A673 (cell line): ENCODE measurements around the gene NOA1. TPM values are rescaled to one million over a fixed set of nuclear protein-coding genes. Genes with fewer than 3 reads are reported as not detected.

Experiments
- BruUV-seq: library from RNA; stranded (reverse); fragments of 400-500 nt; replicated peaks from 2 replicates; lab custom pipeline; 2021; lab: Mats Ljungman, UMichigan
- CTCF ChIA-PET: fragments of 300-600 bp; sonication (Branson Sonifier 250); formaldehyde crosslinking; loops from one replicate; lab custom pipeline; 2022; ENCODE audit warnings: antibody characterized with exemption; lab: Charles Lee
- POLR2A ChIA-PET: fragments of 300-600 bp; sonication (Branson Sonifier 250); formaldehyde crosslinking; loops from one replicate; lab custom pipeline; 2022; ENCODE audit warnings: antibody characterized with exemption; ENCODE audit not compliant: low non-redundant PET; lab: Charles Lee
- DNase-seq: peaks from one replicate; pipeline ENCODE4 v3.0.0-alpha.2; 2015; ENCODE audit warnings: low spot score
- H3K27ac ChIP-seq: fragments of 200-600 bp; sonication (generic); 2 replicates; pipeline ENCODE4 v1.5.1; 2016; ENCODE audit warnings: mixed run types, low read depth, mild to moderate bottlenecking, mixed read lengths, antibody characterized with exemption, low read length; ENCODE audit not compliant: poor library complexity, severe bottlenecking
- H3K27me3 ChIP-seq: fragments of 200-600 bp; sonication (generic); replicated peaks from 2 replicates; pipeline ENCODE4 v1.6.1; 2017; ENCODE audit warnings: mixed run types, low read depth, mild to moderate bottlenecking, mixed read lengths, antibody characterized with exemption, low read length; ENCODE audit not compliant: insufficient read depth, poor library complexity
- H3K36me3 ChIP-seq: fragments of 200-600 bp; sonication (generic); 2 replicates; pipeline ENCODE4 v1.6.1; 2016; ENCODE audit warnings: mixed run types, mild to moderate bottlenecking, mixed read lengths, antibody characterized with exemption, low read length; ENCODE audit not compliant: insufficient read depth, poor library complexity, severe bottlenecking
- H3K4me1 ChIP-seq: fragments of 200-600 bp; sonication (generic); 2 replicates; pipeline ENCODE4 v1.6.1; 2017; ENCODE audit warnings: mixed run types, mild to moderate bottlenecking, mixed read lengths, antibody characterized with exemption, low read length; ENCODE audit not compliant: insufficient read depth, poor library complexity, severe bottlenecking
- H3K4me3 ChIP-seq: fragments of 200-600 bp; sonication (generic); 2 replicates; pipeline ENCODE4 v1.5.1; 2016; ENCODE audit warnings: low read depth, mixed run types, mild to moderate bottlenecking, mixed read lengths, low read length; ENCODE audit not compliant: poor library complexity, severe bottlenecking
- H3K9me3 ChIP-seq: fragments of 200-600 bp; sonication (generic); 2 replicates; pipeline ENCODE4 v1.6.1; 2016; ENCODE audit warnings: mixed run types, low read depth, mild to moderate bottlenecking, mixed read lengths, antibody characterized with exemption, low read length; ENCODE audit not compliant: poor library complexity, severe bottlenecking
- EZH2 ChIP-seq: fragments of 200-600 bp; sonication (generic); IDR thresholded peaks from 2 replicates; pipeline ENCODE4 v1.6.1; 2017; ENCODE audit warnings: borderline replicate concordance, low read depth, mild to moderate bottlenecking, mixed read lengths, antibody characterized with exemption, low read length; ENCODE audit not compliant: poor library complexity, severe bottlenecking
- intact Hi-C: fragments of 100-400 bp; cut with micrococcal nuclease; formaldehyde crosslinking; loops from one replicate; pipeline ENCODE4 v1.10.0; 2022; ENCODE audit not compliant: unreplicated experiment
- total RNA-seq: library from RNA; stranded (reverse); gene quantifications from 2 replicates; pipeline ENCODE4 v1.2.3, GENCODE V29; 2021
- TF ChIP-seq, protein P1 (sequence below): fragments of 300-800, 200-600 bp; sonication (generic); conservative IDR thresholded peaks from 2 replicates; pipeline ENCODE4 v1.5.1; 2017; ENCODE audit warnings: low read depth, mild to moderate bottlenecking, antibody characterized with exemption, low read length, moderate library complexity, mixed read lengths

Gene NOA1
- total RNA-seq, 1 experiment from 2014 or later, result 8.3 TPM

- no TSS peak for BruUV-seq
- intact Hi-C loops, result no loop called here
- CTCF ChIA-PET, result no interaction called here
- no peak overlapping the region for H3K4me3 ChIP-seq
- DNase-seq, result no peak
- no peaks in the 10 kb centered on the region for H3K4me1 ChIP-seq
- no peaks in the 10 kb centered on the region for H3K27me3 ChIP-seq
- POLR2A ChIA-PET, result no interaction called here
- peaks cover 21% of the 10 kb centered on the region for H3K36me3 ChIP-seq
- TF ChIP-seq EZH2, result no peak
- TF ChIP-seq, protein P1, sequence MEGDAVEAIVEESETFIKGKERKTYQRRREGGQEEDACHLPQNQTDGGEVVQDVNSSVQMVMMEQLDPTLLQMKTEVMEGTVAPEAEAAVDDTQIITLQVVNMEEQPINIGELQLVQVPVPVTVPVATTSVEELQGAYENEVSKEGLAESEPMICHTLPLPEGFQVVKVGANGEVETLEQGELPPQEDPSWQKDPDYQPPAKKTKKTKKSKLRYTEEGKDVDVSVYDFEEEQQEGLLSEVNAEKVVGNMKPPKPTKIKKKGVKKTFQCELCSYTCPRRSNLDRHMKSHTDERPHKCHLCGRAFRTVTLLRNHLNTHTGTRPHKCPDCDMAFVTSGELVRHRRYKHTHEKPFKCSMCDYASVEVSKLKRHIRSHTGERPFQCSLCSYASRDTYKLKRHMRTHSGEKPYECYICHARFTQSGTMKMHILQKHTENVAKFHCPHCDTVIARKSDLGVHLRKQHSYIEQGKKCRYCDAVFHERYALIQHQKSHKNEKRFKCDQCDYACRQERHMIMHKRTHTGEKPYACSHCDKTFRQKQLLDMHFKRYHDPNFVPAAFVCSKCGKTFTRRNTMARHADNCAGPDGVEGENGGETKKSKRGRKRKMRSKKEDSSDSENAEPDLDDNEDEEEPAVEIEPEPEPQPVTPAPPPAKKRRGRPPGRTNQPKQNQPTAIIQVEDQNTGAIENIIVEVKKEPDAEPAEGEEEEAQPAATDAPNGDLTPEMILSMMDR, result no peak
- H3K9me3 ChIP-seq, result no peaks in the 10 kb centered on the region
- no peak overlapping the region for H3K27ac ChIP-seq
Measured at GRCh38 chr4:56973336-56973735, 4.1 kb downstream of the NOA1 start.

DNA sequence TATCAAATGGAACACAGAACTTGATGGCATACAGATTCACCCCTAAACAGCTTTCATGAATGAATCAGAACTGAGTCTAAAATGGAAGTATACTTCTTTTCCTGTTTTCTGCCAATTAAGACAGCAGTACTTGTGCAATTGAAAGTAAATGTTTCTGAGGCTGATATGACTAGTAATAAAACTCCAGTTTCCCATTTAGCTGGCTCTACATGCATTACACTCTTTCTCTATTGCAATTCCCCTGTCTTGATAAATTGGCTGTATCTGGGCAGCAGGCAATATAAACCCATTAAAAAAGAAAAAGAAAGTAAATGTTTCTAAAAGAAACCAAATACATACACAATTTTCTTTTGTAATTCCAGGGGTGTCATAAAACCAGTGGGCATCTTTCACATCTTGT is 4.6 kb downstream of the NOA1 start:
- POLR2A ChIA-PET, result no interaction called here
- no TSS peak for BruUV-seq
- no peaks in the 10 kb centered on the region for H3K9me3 ChIP-seq
- no peak for DNase-seq
- H3K36me3 ChIP-seq, result peaks cover 21% of the 10 kb centered on the region
- CTCF ChIA-PET, result no interaction called here
- no peak overlapping the region for H3K27ac ChIP-seq
- no peak for TF ChIP-seq EZH2
- TF ChIP-seq, protein P1, result no peak
- intact Hi-C loops, result no loop called here
- no peaks in the 10 kb centered on the region for H3K27me3 ChIP-seq
- no peak overlapping the region for H3K4me3 ChIP-seq
- H3K4me1 ChIP-seq, result no peaks in the 10 kb centered on the region

DNA sequence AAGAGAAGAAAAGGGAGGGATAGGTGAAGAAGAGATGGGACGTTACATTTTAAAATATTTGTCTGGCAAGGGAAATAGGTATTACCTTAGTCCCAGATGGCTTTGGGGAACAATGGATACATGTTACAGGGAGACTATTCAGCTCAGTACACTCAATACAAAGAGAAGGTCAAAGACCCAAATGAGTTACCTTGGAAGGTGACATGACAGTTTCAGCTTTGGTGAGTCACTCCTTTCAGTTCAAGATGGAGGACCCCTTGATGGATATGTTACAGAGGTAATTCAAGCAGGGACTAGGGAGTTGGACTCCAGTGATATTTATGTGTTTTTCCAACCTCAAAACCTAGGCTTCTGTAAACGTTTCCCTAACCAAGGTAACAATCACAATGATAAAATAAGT is 5.0 kb downstream of the NOA1 start:
- Histone ChIP-seq H3K4me1 (no peaks in the 10 kb centered on the region), H3K36me3 (peaks cover 21% of the 10 kb centered on the region), H3K27ac (no peak overlapping the region), H3K9me3 (no peaks in the 10 kb centered on the region), H3K27me3 (no peaks in the 10 kb centered on the region), H3K4me3 (no peak overlapping the region)
- DNase-seq, result no peak
- intact Hi-C loops, result no loop called here
- CTCF ChIA-PET, result no interaction called here
- no TSS peak for BruUV-seq
- POLR2A ChIA-PET, result no interaction called here
- no peak for TF ChIP-seq EZH2
- TF ChIP-seq, protein P1, result no peak
